OCI-LY1 (cell line): ENCODE results near the gene NUDT14.

Source experiments
- CTCF ChIP-seq: fragments of 200-600 bp; sonication (generic), shearing (Covaris generic); IDR thresholded peaks from 2 replicates; pipeline ENCODE4 v1.5.1; 2017; ENCODE audit warnings: mild to moderate bottlenecking, antibody characterized with exemption, low read length, moderate library complexity, mixed read lengths
- EZH2 ChIP-seq: fragments of 200-600 bp; sonication (generic), shearing (Covaris generic); IDR thresholded peaks from 2 replicates; pipeline ENCODE4 v1.8.0; 2017; ENCODE audit warnings: borderline replicate concordance, mixed run types, mild to moderate bottlenecking, antibody characterized with exemption, low read length, moderate library complexity, mixed read lengths

- TF ChIP-seq CTCF (no peak), EZH2 (no peak)
These were observed 38.3 kb downstream of the NUDT14 start for GRCh38 chr14:105142651-105143450.
